Activated naive CD4-positive, alpha-beta T cell treated with anti-CD3 and anti-CD28 coated beads, Interleukin-2, amount 10 ng/mL, durations not matched to agents 7 days and 5 days (primary cell): Measurements from ENCODE around the gene NDUFB11.

ENCODE experiments used
- CTCF ChIA-PET: fragments of 350-600 bp; sonication (Branson Sonifier 250); formaldehyde crosslinking; loops from one replicate; lab custom pipeline; 2021; ENCODE audit warnings: antibody characterized with exemption; lab: Charles Lee
- DNase-seq: peaks from one replicate; pipeline ENCODE4 v3.0.0-alpha.2; 2020
- H3K27ac Mint-ChIP-seq: one replicate; pipeline ENCODE4 v1.8.0; 2021; ENCODE audit warnings: mild to moderate bottlenecking, moderate library complexity, mixed read lengths
- H3K27me3 Mint-ChIP-seq: one replicate; pipeline ENCODE4 v1.8.0; 2021; ENCODE audit warnings: mild to moderate bottlenecking, mixed read lengths
- H3K36me3 Mint-ChIP-seq: one replicate; pipeline ENCODE4 v1.8.0; 2021; ENCODE audit warnings: mixed read lengths
- H3K4me1 Mint-ChIP-seq: one replicate; pipeline ENCODE4 v1.8.0; 2021; ENCODE audit warnings: mixed read lengths
- H3K4me3 Mint-ChIP-seq: one replicate; pipeline ENCODE4 v1.8.0; 2021; ENCODE audit warnings: mild to moderate bottlenecking, moderate library complexity, mixed read lengths
- H3K9me3 Mint-ChIP-seq: one replicate; pipeline ENCODE4 v1.8.0; 2021; ENCODE audit warnings: mixed read lengths

The NDUFB11 gene

DNA sequence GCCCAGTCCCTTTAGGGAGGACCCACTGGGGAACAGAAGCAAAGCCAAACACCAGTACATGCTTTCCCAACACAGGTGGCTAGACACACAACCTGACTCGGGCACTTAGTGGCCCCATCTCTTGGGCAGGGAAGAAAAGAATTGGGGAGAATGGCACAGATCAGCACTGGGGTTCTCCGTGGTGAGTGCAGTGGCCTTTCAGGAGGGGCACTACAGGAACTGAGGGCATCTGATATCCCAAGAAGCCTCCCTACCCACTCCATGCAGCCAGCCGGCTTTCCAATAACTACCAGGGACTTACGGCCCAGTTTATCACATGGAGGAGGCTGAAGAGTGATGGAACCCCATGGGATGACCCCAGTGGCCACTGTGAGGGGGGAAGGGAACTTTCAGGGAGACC lies 43.3 kb downstream of the NDUFB11 start:
- DNase-seq, result no peak
- Mint-ChIP-seq H3K4me1 (no peaks in the 10 kb centered on the region), H3K9me3 (no peaks in the 10 kb centered on the region), H3K27ac (no peak overlapping the region), H3K27me3 (no peaks in the 10 kb centered on the region), H3K4me3 (no peak overlapping the region), H3K36me3 (no peaks in the 10 kb centered on the region)
- CTCF ChIA-PET, result interaction anchor here (1.0 kb wide), 1 partner anchor 8 kb away, joined by 4 read pairs; no protein-coding TSS in a partner anchor

DNA sequence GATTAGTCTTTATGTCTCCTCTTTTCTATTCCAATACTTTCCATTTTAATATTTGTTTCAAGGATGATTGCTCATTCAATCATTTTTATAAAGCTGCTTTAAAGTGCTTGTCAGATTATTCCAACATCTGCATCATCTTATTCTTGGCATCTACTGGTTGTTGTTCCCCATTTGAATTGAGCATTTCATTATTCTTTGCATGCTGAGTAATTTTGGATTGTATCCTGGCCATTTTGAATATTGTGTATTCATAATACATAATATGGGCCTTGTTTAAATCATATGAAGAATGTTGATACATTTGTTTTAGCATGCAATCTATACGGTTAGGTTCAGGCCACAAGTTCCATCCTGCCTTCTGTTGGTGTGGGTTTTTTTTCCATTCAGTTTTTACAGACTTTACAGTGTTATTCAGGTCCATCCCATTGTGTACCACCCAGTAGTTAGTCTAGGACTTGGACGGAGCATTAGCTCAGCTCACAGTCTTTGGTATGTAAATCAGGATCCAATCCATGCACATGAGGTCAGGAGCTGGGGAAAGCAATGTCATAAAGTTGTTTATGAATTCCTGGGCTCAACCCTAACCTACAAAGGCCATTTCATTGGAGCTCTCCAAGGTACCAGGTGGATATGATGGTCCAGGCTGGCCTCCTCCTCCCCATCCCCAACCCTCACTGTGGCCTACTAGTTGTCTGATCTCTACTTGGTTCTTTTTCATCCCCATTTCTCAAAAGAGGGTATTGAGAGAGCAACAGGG lies 46.0 kb downstream of the NDUFB11 start:
- CTCF ChIA-PET, result interaction anchor here (0.6 kb wide), 1 partner anchor 1881 kb away, joined by 5 read pairs; no protein-coding TSS in a partner anchor
- no peaks in the 10 kb centered on the region for H3K27me3 Mint-ChIP-seq
- no peaks in the 10 kb centered on the region for H3K4me1 Mint-ChIP-seq
- H3K27ac Mint-ChIP-seq, result no peak overlapping the region
- no peaks in the 10 kb centered on the region for H3K9me3 Mint-ChIP-seq
- H3K36me3 Mint-ChIP-seq, result no peaks in the 10 kb centered on the region
- no peak for DNase-seq
- H3K4me3 Mint-ChIP-seq, result no peak overlapping the region

DNA sequence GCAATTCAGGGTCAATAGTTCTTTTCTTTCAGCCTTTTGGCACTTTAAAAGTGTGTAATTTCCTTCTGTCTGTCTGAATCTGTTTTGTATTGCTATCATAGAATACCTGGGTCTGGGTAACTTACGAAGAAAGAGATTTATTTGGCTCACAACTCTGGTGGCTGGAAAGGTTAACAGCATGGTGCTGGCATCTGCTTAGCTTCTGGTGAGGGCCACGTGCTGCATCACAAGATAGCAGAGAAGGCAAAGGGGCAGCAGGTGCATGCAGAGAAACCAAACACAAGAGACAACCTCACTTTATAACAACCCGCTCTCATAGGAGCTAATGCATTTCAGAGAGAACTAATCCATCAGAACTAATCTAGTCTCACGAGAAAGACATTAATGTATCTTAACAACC lies 47.5 kb downstream of the NDUFB11 start:
- H3K36me3 Mint-ChIP-seq, result no peaks in the 10 kb centered on the region
- H3K4me3 Mint-ChIP-seq, result no peak overlapping the region
- no peak overlapping the region for H3K27ac Mint-ChIP-seq
- no peaks in the 10 kb centered on the region for H3K9me3 Mint-ChIP-seq
- H3K27me3 Mint-ChIP-seq, result no peaks in the 10 kb centered on the region
- H3K4me1 Mint-ChIP-seq, result no peaks in the 10 kb centered on the region
- CTCF ChIA-PET, result no interaction called here
- DNase-seq, result no peak

DNA sequence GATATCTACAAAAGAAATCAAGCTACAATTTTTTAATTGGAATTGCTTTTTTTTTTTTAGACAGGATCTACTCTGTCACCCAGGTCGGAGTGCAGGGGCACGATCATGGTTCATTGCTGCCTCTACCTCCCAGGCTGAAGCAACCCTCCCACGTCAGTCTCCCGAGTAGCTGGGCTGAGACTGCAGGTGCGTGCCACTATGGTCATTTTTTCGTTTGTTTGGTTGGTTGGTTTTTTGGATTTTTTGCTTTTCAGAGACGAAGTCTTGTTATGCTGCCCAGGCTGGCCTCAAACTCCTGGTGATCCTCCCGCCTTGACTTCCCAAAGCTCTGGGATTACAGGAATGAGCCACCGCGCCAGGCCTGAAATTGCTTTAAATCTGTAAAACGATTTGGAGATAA lies 50.6 kb downstream of the NDUFB11 start:
- peaks cover 9% of the 10 kb centered on the region for H3K4me1 Mint-ChIP-seq
- no peaks in the 10 kb centered on the region for H3K27me3 Mint-ChIP-seq
- no peak overlapping the region for H3K4me3 Mint-ChIP-seq
- H3K36me3 Mint-ChIP-seq, result no peaks in the 10 kb centered on the region
- CTCF ChIA-PET, result interaction anchor here (0.7 to 1.2 kb wide), 3 partner anchors 8 to 441 kb away, joined by 3 to 10 read pairs (median 4); no protein-coding TSS in a partner anchor
- H3K27ac Mint-ChIP-seq, result no peak overlapping the region
- DNase-seq, result no peak
- H3K9me3 Mint-ChIP-seq, result no peaks in the 10 kb centered on the region

DNA sequence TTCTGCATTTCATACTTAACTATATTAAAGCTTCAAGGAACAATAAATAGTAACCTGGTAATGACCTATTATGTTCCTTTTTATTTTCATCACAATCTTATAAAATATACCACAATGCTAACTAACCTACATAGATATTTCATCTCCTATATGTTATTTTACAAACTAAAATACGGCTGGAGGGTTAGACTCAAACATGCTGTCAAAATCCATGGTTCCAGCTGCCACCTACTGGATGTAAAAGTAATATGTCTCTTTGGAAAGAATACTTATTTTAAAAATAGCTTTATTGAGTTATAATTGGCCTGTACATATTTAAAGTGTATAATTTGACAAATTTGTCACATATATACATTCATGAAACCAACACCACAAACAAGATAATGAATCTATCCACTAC lies 51.3 kb downstream of the NDUFB11 start:
- Mint-ChIP-seq H3K36me3 (no peaks in the 10 kb centered on the region), H3K27ac (no peak overlapping the region), H3K4me1 (peaks cover 9% of the 10 kb centered on the region), H3K4me3 (no peak overlapping the region), H3K9me3 (no peaks in the 10 kb centered on the region), H3K27me3 (no peaks in the 10 kb centered on the region)
- no peak for DNase-seq
- CTCF ChIA-PET, result interaction anchor here (0.7 to 1.2 kb wide), 4 partner anchors 8 to 440 kb away, joined by 3 to 10 read pairs (median 4); no protein-coding TSS in a partner anchor
